Measurements from ENCODE around the gene LHCGR. TPM values are rescaled to one million over a fixed set of nuclear protein-coding genes. Genes with fewer than 3 reads are reported as not detected.

The LHCGR gene
- total and polyA plus RNA-seq, 2 of the 13 experiments (the other 11 are each of a cell fraction or from before 2014, with no cell fraction given): not detected

- no TSS peak for BruUV-seq (replicated peaks)
- no peaks in the 10 kb centered on the region for H3K36me3 ChIP-seq (replicated peaks in 1 of 2; ENCODE audit: control insufficient read depth in 1 of 2, insufficient read depth in 2 of 2, low read length in 2 of 2)
- in situ Hi-C loops (cut with HindIII; ENCODE audit: extremely low pct_ligation_motif_present, low pct_unique_long_range_greater_than_20kb): no loop called here
- no peak overlapping the region for H3K4me3 ChIP-seq (replicated peaks in 1 of 3; ENCODE audit: insufficient read depth in 1 of 3, low read depth in 2 of 3, low read length in 3 of 3)
- intact Hi-C loops (cut with micrococcal nuclease; ENCODE audit: unreplicated experiment): no loop called here
- H3K9me3 ChIP-seq (ENCODE audit: low read length): no peaks in the 10 kb centered on the region
- ChIA-PET CTCF (ENCODE audit: low intra/inter-chr PET ratio, low total read pairs) (no interaction called here), POLR2A (no interaction called here)
- no peaks in the 10 kb centered on the region for H3K27me3 ChIP-seq (ENCODE audit: control insufficient read depth in 1 of 2, insufficient read depth in 2 of 2, low read length in 2 of 2)
- no peak for TF ChIP-seq ZSCAN20 (CRISPR knock-in tag; IDR thresholded peaks at IDR 0.05; ENCODE audit: borderline replicate concordance)
- H3K4me1 ChIP-seq (ENCODE audit: insufficient read depth, low read length): no peaks in the 10 kb centered on the region
- H3K4me2 ChIP-seq (ENCODE audit: low read depth, low read length): no peak overlapping the region
- no peak for FAIRE-seq
- no peak overlapping the region for H3K9ac ChIP-seq (ENCODE audit: insufficient read depth, low read depth, low read length)
- H2AFZ ChIP-seq (ENCODE audit: low read length): no peak overlapping the region
- H4K20me1 ChIP-seq (ENCODE audit: insufficient read depth, low read length): no peaks in the 10 kb centered on the region
- no peak for ATAC-seq
- WGBS (ENCODE audit: low lambda C conversion rate): 3% methylated on average over 3 of the region's 3 CpGs
- no peak for DNase-seq (ENCODE audit: low spot score)
- no peak overlapping the region for H3K27ac ChIP-seq (ENCODE audit: extremely low read length, insufficient read depth, low read length)
- no peaks in the 10 kb centered on the region for H3K79me2 ChIP-seq (ENCODE audit: insufficient read depth, low read length)
Measured at GRCh38 chr2:48768669-48769068, 13.1 kb upstream of the LHCGR start.

DNA sequence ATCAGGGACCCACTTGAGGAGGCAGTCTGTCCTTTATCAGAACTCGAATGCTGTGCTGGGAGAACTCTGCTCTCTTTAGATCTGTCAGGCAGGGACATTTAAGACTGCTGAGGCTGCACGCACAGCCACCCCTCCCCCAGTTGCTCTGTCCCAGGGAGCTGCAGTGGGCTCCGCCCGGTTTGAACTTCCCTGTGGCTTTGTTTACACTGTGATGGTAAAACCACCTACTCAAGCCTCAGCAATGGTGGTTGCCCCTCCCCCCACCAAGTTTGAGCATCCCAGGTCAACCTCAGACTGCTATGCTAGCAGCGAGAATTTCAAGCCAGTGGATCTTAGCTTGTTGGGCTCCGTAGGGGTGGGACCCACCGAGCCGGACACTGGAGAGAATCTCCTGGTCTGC, 11.8 kb upstream of the LHCGR start:
- no peak overlapping the region for H3K27ac ChIP-seq (ENCODE audit: extremely low read length, insufficient read depth, low read length)
- H3K9me3 ChIP-seq (ENCODE audit: low read length): no peaks in the 10 kb centered on the region
- intact Hi-C loops (cut with micrococcal nuclease; ENCODE audit: unreplicated experiment): no loop called here
- no peak overlapping the region for H2AFZ ChIP-seq (ENCODE audit: low read length)
- H3K79me2 ChIP-seq (ENCODE audit: insufficient read depth, low read length): no peaks in the 10 kb centered on the region
- no peak overlapping the region for H3K4me3 ChIP-seq (replicated peaks in 1 of 3; ENCODE audit: insufficient read depth in 1 of 3, low read depth in 2 of 3, low read length in 3 of 3)
- no peaks in the 10 kb centered on the region for H3K4me1 ChIP-seq (ENCODE audit: insufficient read depth, low read length)
- ATAC-seq (peak; percentile 32; the same call in 2 of the 3 replicates), DNase-seq (ENCODE audit: low spot score) (no peak), FAIRE-seq (no peak)
- no peaks in the 10 kb centered on the region for H3K27me3 ChIP-seq (ENCODE audit: control insufficient read depth in 1 of 2, insufficient read depth in 2 of 2, low read length in 2 of 2)
- BruUV-seq (replicated peaks): no TSS peak
- no peak overlapping the region for H3K9ac ChIP-seq (ENCODE audit: insufficient read depth, low read depth, low read length)
- TF ChIP-seq NCOA2 (CRISPR knock-in tag; IDR thresholded peaks at IDR 0.05): no peak
- TF ChIP-seq, protein P1, sequence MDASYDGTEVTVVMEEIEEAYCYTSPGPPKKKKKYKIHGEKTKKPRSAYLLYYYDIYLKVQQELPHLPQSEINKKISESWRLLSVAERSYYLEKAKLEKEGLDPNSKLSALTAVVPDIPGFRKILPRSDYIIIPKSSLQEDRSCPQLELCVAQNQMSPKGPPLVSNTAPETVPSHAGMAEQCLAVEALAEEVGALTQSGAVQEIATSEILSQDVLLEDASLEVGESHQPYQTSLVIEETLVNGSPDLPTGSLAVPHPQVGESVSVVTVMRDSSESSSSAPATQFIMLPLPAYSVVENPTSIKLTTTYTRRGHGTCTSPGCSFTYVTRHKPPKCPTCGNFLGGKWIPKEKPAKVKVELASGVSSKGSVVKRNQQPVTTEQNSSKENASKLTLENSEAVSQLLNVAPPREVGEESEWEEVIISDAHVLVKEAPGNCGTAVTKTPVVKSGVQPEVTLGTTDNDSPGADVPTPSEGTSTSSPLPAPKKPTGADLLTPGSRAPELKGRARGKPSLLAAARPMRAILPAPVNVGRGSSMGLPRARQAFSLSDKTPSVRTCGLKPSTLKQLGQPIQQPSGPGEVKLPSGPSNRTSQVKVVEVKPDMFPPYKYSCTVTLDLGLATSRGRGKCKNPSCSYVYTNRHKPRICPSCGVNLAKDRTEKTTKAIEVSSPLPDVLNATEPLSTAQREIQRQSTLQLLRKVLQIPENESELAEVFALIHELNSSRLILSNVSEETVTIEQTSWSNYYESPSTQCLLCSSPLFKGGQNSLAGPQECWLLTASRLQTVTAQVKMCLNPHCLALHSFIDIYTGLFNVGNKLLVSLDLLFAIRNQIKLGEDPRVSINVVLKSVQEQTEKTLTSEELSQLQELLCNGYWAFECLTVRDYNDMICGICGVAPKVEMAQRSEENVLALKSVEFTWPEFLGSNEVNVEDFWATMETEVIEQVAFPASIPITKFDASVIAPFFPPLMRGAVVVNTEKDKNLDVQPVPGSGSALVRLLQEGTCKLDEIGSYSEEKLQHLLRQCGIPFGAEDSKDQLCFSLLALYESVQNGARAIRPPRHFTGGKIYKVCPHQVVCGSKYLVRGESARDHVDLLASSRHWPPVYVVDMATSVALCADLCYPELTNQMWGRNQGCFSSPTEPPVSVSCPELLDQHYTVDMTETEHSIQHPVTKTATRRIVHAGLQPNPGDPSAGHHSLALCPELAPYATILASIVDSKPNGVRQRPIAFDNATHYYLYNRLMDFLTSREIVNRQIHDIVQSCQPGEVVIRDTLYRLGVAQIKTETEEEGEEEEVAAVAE (CRISPR knock-in tag; IDR thresholded peaks at IDR 0.05; ENCODE audit: borderline replicate concordance): no peak
- TF ChIP-seq SSRP1 (CRISPR knock-in tag; IDR thresholded peaks at IDR 0.05): no peak
- TF ChIP-seq SALL2 (CRISPR knock-in tag; IDR thresholded peaks at IDR 0.05): no peak
- no peak for TF ChIP-seq ZNF780A (CRISPR knock-in tag; IDR thresholded peaks at IDR 0.05)
- no peak for TF ChIP-seq SMC3 (IDR thresholded peaks at IDR 0.05; ENCODE audit: low read length)
- no peak for TF ChIP-seq KMT2B (CRISPR knock-in tag; IDR thresholded peaks at IDR 0.05)
- TF ChIP-seq KDM2A (CRISPR knock-in tag; IDR thresholded peaks at IDR 0.05; ENCODE audit: borderline replicate concordance, low read depth): no peak
- no peaks in the 10 kb centered on the region for H4K20me1 ChIP-seq (ENCODE audit: insufficient read depth, low read length)
- in situ Hi-C loops (cut with HindIII; ENCODE audit: extremely low pct_ligation_motif_present, low pct_unique_long_range_greater_than_20kb): no loop called here
- H3K36me3 ChIP-seq (replicated peaks in 1 of 2; ENCODE audit: control insufficient read depth in 1 of 2, insufficient read depth in 2 of 2, low read length in 2 of 2): no peaks in the 10 kb centered on the region
- 14% methylated on average over 8 of the region's 8 CpGs for WGBS (ENCODE audit: low lambda C conversion rate)
- ChIA-PET POLR2A (no interaction called here), CTCF (ENCODE audit: low intra/inter-chr PET ratio, low total read pairs) (no interaction called here)
- no peak overlapping the region for H3K4me2 ChIP-seq (ENCODE audit: low read depth, low read length)

Data from HepG2 (cell line).